ENCODE data around the gene DBR1. TPM values are rescaled to one million over a fixed set of nuclear protein-coding genes. Genes with fewer than 3 reads are reported as not detected.

Gene DBR1
- total and polyA plus RNA-seq, 4 donors, result 3.2 to 11.0 (median 5.6) TPM

- H3K27me3 ChIP-seq (ENCODE audit: control insufficient read depth in 4 of 4, insufficient read depth in 4 of 4, low read length in 3 of 4), result no peaks in the 10 kb centered on the region
- 40% methylated on average over 2 of the region's 2 CpGs for WGBS
- TF ChIP-seq GABPA (IDR thresholded peaks at IDR 0.05 in 1 of 2, conservative IDR thresholded peaks at IDR 0.05 in 1 of 2) (no peak), REST (IDR thresholded peaks at IDR 0.05) (no peak), CTCF (IDR thresholded peaks at IDR 0.05; ENCODE audit: low read depth, low read length, missing input control) (no peak), HNF4A (conservative IDR thresholded peaks at IDR 0.05) (no peak), ZBTB33 (IDR thresholded peaks at IDR 0.05) (no peak), SP1 (IDR thresholded peaks at IDR 0.05) (no peak), NR2F2 (IDR thresholded peaks at IDR 0.05) (no peak), YY1 (IDR thresholded peaks at IDR 0.05) (no peak), RXRA (IDR thresholded peaks at IDR 0.05) (no peak), ATF3 (IDR thresholded peaks at IDR 0.05) (no peak), EGR1 (IDR thresholded peaks at IDR 0.05; ENCODE audit: low read depth in 2 of 2) (no peak), TAF1 (conservative IDR thresholded peaks at IDR 0.05) (no peak), FOXA2 (IDR thresholded peaks at IDR 0.05) (no peak), HNF4G (IDR thresholded peaks at IDR 0.05) (no peak), FOXA1 (IDR thresholded peaks at IDR 0.05) (no peak), RAD21 (IDR thresholded peaks at IDR 0.05) (no peak), MAX (IDR thresholded peaks at IDR 0.05) (no peak), JUND (IDR thresholded peaks at IDR 0.05) (no peak)
- peaks cover 0 to 5% (median 1%) of the 10 kb centered on the region in 4 donors for H3K4me1 ChIP-seq (ENCODE audit: control insufficient read depth in 4 of 4, insufficient read depth in 4 of 4, low read length in 3 of 4)
- H3K4me3 ChIP-seq (ENCODE audit: low read depth in 1 of 3, low read length in 3 of 3), result no peak overlapping the region
- H3K9me3 ChIP-seq (ENCODE audit: control insufficient read depth in 4 of 4, low read length in 3 of 4), result no peaks in the 10 kb centered on the region
- H3K27ac ChIP-seq (ENCODE audit: low read depth in 1 of 2, low read length in 2 of 2), result no peak overlapping the region
- H3K9ac ChIP-seq (ENCODE audit: low read depth in 1 of 2, low read length in 2 of 2), result no peak overlapping the region
- peaks cover 12 to 32% (median 21%) of the 10 kb centered on the region in 4 donors for H3K36me3 ChIP-seq (ENCODE audit: control insufficient read depth in 4 of 4, insufficient read depth in 3 of 4, low read depth in 1 of 4, low read length in 3 of 4)
- no peak for DNase-seq (ENCODE audit: low spot score)
Observed at GRCh38 chr3:138222131-138222941, 47.6 kb upstream of the DBR1 start.

Data from liver (tissue), 9 donors.